Superior temporal gyrus (tissue), 1 donor: Measurements from ENCODE around the gene KAZN.
A peak's percentile ranks its signal among the peaks of the same experiment; 100 is the strongest.
"Not testable (repeated sequence)": the region's sequence is repeated elsewhere in the genome, so short reads cannot be mapped to it uniquely, and the experiment has no call there.

Experiments
- DNase-seq: peaks from one replicate; pipeline ENCODE4 v3.0.0-alpha.2; 2016; ENCODE audit errors: extremely low spot score

The KAZN gene

GRCh38 chr1:14955402-14955801 lies 356.9 kb downstream of the KAZN start:
- DNase-seq: no peak

GRCh38 chr1:14955976-14956375 lies 357.5 kb downstream of the KAZN start:
- DNase-seq: no peak

GRCh38 chr1:14956579-14957195 lies 358.2 kb downstream of the KAZN start:
- no peak for DNase-seq

GRCh38 chr1:14957375-14958098 lies 359.1 kb downstream of the KAZN start:
- no peak for DNase-seq

DNA sequence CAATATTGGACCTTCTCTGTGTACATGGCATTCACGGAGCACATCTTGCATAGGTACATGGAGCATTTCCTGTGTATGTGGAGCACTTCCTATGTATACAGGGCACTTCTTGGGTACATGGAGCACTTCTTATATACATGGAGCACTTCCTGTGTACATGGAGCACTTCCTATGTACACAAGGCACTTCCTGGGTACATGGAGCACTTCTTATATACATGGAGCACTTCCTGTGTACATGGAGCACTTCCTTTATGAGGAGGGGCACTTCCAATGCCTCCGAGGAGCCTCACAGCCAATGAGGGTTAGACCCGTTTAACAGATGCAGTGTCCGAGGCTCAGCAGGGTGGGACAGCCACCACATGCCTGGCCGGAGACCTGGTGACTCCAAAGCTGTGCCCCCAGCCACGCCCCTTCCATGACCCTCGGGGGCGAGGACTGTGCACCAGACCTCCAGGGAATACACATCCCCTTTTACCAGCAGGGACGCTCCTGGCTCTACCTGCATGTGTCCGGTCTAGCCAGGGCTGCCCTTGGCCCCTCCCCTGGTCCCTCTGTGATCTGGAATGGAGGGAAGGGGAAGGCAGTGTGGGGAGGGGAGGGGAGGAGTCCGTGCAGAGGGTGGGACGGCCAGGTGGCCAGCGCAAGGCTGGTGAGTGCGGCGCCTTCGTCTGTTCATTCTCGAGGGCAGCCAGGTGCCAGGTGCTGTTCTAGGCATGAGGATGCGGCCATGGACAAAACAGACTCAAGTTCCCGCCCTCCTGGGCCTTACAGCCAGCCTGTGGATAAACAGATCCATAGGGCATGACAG lies 360.0 kb downstream of the KAZN start:
- DNase-seq: no peak

DNA sequence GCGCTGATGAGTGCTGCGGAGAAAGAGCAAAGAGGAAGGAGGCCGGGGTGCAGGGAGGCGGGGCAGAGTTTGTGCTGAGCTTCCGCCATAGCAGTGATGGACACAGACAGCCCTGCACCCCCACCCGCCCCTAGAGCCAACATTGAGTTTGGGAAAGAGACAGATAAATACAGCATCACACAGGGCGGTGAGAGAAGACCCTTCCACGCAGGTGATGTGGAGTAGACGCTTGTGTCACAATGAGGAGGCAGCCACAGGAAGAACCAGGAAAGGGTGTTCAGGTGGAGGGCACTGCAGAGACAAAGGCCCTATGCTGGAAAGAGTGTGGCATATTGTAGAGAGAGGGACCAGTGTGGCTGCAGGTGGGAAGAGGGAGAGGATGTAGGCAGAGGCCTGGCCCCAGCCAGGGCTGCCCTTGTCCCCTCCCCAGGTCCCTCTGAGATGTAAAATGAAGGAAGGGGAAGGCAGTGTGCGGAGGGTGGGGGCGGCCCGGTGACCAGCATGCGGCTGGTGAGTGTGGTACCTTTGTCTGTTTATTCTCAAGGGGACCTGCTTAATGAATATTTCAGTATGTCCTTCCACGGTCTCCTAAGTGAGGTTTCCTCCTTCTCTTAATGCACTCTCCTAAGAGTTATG lies 360.7 kb downstream of the KAZN start:
- DNase-seq: no peak

DNA sequence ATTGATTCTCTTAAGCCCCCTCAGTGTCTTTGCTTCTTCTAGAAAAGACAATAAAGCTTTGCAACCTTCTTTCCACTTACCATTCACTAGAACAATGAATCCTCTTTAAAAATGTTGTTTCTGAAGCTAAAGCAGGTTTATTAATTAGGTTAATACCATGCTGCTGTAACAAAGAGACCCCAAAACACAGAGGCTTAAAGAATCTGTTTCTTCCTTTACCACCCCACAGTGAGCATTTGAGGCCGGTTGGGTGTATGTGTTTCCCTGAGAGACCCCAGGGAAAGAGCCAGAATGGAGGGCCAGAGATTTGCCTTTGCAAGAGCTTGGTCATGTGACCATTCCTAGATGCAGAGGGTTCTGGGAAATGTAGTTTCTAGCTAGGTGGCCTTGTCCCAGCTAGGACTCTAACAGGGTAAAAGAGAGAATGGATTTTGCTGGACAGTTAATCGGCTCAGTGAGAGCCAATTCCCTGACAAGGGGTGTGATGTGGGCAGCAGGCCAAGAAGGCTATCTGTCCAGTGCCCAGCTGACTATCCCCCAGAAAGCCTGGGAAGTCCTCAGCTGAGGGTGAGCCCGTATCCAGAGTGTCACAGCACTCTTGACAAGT lies 363.3 kb downstream of the KAZN start:
- no peak for DNase-seq

DNA sequence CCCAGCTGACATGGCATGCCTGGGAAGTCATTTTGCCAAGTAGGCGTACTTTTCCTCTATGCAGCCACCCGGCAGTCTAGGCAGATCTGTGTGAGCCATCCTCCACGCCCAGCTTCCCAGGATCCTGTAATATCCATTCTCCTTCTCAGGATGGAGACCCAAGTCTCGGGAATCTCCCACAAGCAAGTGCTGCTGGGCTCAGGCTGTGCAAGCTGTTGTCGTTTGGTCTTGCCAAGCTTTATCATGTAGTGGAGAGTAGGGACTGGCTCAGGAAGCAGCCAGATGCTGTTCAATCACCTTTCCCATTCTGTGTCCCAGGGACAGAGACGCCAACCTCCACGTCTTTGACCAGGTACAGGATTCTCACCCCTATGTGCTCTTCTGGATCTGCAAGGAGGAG lies 363.9 kb downstream of the KAZN start:
- no peak for DNase-seq

DNA sequence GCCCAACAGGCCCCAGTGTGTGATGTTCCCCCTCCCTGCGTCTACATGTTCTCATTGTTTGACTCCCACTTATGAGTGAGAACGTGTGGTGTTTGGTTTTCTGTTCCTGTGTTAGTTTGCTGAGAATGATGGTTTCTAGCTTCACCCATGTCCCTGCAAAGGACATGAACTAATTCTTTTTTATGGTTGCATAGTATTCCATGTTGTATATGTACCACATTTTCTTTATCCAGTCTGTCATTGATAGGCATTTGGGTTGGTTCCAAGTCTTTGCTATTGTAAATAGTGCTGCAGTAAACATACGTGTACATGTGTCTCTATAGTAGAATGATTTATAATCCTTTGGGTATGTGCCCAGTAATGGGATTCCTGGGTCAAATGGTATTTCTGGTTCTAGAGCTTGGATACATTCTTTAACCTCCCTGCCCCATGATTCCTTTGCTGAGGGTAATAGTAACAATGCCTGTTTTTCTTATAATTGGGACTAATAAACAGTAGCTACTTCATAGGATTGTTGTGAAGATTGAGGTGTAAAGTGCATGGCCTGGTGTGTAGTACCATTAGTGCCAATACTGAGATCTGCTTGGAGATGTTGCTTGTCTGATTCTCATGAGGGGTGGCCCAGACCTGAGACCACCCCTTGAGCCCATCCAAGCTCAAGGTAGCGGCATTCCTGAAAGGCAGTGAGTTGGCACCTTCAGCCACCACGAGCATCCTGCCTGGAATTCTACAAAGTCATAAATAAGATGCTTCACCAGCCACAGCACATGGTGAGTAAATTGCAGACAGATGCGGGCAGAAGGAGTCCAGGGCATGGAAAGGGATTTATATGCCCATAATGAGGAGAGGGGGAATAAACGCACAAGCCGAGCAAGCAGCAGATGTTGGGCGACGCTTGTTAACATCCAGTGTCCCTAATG lies 365.6 kb downstream of the KAZN start:
- not testable (repeated sequence) for DNase-seq

DNA sequence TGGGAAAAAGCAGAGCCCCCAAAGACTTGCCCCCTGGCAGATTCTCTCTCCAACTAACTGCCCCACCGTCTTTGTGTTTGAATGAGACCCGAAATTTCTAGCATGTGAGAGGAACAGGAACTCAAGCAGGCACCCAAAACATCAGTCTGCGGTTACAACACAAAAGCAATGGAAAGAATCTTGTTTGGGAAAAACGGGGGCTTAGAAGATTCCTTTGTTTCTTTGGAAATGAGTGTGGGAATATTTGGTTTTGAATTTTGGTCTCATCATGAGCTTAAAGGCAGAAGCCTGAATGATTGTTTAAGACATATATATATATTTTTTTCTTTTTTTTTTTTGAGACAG lies 366.2 kb downstream of the KAZN start:
- no peak for DNase-seq

DNA sequence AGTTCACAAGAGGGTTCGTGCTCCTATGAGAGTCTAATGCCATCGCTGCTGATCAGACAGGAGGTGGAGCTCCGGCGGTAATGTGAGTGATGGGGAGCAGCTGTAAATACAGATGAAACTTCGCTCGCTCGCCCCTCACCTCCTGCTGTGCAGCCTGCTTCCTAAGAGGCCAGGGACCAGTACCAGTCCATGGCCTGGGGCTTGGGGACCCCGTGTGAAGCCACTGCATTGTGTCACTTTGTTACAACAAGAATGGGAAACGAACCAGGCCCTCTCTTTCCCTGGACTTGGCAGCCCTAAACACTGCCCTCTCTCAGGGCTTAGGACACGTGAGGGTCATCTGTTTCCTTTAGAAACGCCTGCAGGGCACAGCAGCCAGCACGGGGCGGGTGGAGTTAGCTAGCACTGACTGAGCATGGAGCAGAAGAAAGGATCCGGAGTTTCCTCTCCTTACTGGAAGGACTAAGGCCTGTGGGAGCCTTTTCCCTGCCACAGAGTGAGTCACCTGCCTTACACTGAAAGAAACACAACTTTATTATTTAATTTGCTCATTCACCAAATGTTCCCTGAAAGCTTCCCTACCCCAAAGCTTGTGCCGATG lies 369.9 kb downstream of the KAZN start:
- peak; percentile 78 for DNase-seq

DNA sequence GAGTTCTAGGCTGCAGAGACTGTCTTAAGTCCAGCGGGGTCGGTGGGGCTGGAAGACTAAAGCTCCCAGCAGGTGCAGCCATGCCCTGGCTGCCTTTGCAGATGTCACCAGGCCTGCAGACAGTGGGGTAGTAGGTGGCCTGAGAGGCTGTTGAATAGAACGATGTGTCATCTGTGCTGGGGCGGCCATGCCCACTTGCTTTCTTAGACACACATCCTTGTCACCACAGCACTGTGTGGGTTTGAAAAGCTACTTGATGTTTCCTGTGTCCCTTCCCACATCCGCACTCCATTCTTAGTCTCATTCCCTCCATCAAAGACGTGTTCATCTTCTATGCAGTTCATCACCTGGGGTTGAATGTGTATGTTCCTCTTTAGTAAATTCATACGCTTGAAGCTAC lies 370.5 kb downstream of the KAZN start:
- DNase-seq: peak; percentile 57

DNA sequence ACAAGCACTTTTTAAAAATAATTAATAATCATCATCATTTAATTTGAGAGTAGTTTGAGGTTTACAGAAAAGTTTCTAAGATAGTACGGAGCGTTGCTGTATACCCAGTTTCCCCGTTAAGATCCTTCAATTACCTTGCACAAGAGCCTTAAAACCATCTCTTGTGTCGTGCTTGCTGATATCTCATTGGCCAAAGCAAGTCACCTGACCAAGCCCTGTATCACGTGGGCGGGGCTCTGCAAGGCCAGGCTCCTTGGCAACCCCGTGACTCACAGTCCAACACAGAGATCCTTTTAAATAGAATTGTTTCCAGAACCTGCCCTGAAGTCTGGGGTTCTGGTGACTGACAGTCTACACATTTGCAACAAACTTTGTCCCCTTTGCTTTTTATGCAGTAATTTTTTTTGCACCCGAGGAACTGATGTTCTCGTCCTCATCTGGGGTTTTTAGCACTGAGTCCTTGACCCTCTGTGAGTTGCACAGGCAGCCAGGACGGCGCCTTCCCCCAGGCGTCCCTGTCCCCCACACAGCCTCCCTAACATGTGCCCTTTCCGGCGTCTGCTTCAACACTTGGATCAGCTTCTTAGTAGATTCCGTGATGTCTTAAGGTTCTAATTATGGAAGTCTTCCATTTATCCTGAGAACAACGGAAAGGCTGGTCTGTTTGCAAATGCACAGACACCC lies 371.8 kb downstream of the KAZN start:
- DNase-seq: peak; percentile 50

- no peak for DNase-seq
These were observed 372.3 kb downstream of the KAZN start for GRCh38 chr1:14970799-14971141.

- no peak for DNase-seq
These were observed 372.7 kb downstream of the KAZN start for GRCh38 chr1:14971221-14971620.

DNA sequence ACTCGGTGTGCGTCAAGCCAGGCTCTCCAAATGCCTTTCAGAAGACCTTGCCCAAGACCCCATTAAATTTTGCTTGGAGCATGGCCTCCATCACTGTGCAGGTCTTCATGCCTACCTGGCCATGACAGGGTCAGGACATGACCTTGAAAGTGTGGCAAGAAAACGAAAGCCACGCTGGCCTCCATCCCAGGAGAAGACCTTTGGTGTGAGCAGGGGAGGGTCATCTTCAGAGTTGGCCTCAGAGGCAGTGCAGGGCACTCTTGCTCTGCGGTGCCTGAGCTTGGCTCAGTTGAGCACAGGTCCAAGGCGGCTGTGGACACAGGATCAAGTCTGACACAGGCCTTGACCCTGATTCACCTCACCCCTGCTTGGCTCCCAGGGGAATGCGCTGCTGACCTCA lies 373.6 kb downstream of the KAZN start:
- no peak for DNase-seq

DNA sequence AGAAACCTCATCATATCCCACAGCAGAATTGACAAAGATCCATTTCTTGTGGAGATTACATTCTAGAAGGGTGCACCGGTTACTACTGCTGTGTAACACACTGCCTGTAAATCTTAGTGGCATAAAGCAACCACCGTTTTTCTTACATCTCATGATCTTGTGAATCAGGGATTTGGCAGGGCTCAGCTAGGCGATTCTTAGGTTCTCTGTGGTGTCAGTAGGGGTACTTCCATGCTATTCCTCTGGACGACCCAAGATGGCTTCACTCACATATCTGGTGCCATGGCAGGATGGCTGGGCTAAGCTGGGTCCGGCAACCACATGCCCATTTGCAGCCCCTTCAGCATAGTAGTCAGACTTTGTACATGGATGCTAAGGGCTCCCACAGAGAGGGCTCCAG lies 375.3 kb downstream of the KAZN start:
- DNase-seq: no peak

DNA sequence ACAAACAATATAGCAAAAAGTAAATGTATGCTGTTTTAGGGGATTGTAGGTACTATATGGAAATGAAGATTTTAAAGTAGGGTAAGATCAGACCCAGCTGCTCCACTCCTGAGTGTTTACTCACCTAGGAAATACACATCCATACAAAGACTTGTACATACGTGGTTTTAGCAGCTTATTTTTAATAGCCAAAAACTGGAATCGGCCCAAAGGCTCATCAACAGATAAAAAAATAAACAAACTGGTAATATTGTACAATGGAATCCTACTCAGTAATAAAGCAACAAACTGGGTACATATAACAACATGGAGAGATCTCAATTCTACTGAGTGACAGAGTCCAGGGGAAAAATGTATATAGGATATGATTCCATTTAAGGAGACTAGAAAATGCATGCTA lies 375.9 kb downstream of the KAZN start:
- no peak for DNase-seq

DNA sequence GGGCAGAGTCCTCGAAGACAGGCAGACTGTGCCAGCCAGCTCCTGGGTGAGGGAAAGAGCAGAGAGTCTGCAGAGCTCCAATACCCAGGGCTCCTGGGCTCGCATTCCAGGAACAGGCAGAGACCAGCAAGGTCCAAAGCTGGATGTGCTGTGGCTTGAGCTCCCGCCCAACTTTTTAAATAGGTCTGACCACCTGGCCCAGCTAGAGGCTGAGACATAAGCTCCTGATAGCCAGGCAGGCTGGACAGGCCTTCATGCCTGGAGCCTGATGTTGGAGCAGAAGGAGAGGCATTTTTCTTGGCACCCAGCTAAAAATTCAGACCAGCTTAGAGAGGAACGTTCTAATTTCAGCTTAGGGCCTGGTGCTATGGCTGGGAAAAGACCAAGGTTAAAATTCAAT lies 376.6 kb downstream of the KAZN start:
- no peak for DNase-seq

GRCh38 chr1:14976256-14976655 lies 377.8 kb downstream of the KAZN start:
- DNase-seq: no peak
